ENCODE measurements around the gene COL23A1. TPM values are rescaled to one million over a fixed set of nuclear protein-coding genes. Genes with fewer than 3 reads are reported as not detected.

The COL23A1 gene
- total and polyA plus RNA-seq, 2 experiments from 2014 or later = 4.8 to 8.2 TPM

DNA sequence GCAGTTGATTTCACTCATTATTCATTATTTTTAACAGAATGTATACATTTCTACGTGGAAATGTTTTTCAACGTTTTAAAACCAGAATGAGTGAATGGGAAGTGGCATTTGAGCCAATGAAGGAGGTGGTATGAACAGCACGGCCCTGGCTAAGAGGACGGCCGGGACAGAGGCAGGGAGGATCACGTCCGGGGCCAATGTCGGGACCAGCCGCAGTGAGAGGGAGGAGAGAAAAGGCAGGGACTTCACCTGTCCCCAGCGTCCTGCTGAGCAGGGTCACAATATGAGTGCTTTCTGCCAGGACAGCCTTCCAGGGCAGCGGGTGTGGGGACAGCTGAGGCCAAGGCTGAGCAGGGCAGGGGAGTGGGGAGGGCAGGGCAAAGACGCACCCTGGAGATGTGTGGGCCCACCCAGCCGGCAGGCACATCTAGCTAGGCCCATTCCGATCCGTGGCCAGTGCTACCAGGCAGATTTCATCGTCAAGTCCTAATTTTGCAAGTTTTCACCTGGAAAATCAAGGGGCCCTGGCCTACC, 209.6 kb downstream of the COL23A1 start:
- TF ChIP-seq JUNB (IDR thresholded peaks at IDR 0.05; ENCODE audit: unreplicated experiment) (no peak), ZNF462 (CRISPR knock-in tag; IDR thresholded peaks at IDR 0.05) (no peak), NANOG (IDR thresholded peaks at IDR 0.05; ENCODE audit: borderline replicate concordance) (no peak), EZH2 (IDR thresholded peaks at IDR 0.05; ENCODE audit: low read depth, unreplicated experiment) (no peak), ETS1 (IDR thresholded peaks at IDR 0.05) (no peak), POLR2AphosphoS5 (IDR thresholded peaks at IDR 0.05; ENCODE audit: low read depth) (no peak)
- Histone ChIP-seq H3K27ac (ENCODE audit: low read depth) (no peak overlapping the region), H3K4me3 (no peak overlapping the region), H3K4me1 (ENCODE audit: insufficient read depth) (no peaks in the 10 kb centered on the region; the same call in 1 of the 2 replicates), H3K9me2 (ENCODE audit: insufficient read depth) (no peaks in the 10 kb centered on the region), H3K36me3 (ENCODE audit: insufficient read depth) (no peaks in the 10 kb centered on the region), H3K27me3 (ENCODE audit: insufficient read depth) (no peaks in the 10 kb centered on the region), H4K20me1 (replicated peaks; ENCODE audit: insufficient read depth) (no peaks in the 10 kb centered on the region), H3F3A (replicated peaks; ENCODE audit: low read depth) (no peaks in the 10 kb centered on the region), H3K4me2 (no peak overlapping the region), H2AFZ (no peak overlapping the region), H3K79me2 (replicated peaks; ENCODE audit: insufficient read depth) (no peaks in the 10 kb centered on the region)
- Mint-ChIP-seq H3K4me3 (no peak overlapping the region), H3K36me3 (ENCODE audit: low read depth) (no peaks in the 10 kb centered on the region; the same call in 2 of the 3 replicates), H3K27me3 (ENCODE audit: insufficient read depth, low read depth, poor library complexity) (peaks cover 7% of the 10 kb centered on the region), H3K27ac (no peak overlapping the region), H3K9me3 (no peaks in the 10 kb centered on the region), H3K4me1 (peaks cover 32% of the 10 kb centered on the region)
- DNase-seq (ENCODE audit: low spot score) (no peak), ATAC-seq (no peak)

Measured in GM23338 (cell line).